ENCODE measurements around the gene METAP2. TPM values are rescaled to one million over a fixed set of nuclear protein-coding genes. Genes with fewer than 3 reads are reported as not detected.
"Not testable (repeated sequence)": the region's sequence is repeated elsewhere in the genome, so short reads cannot be mapped to it uniquely, and the experiment has no call there.

Gene METAP2
- total and polyA plus RNA-seq, 11 donors = 50.9 to 69.8 (median 55.8) TPM

GRCh38 chr12:95460896-95461295, 13.1 kb upstream of the METAP2 start:
- Histone ChIP-seq H3K4me1 (no peaks in the 10 kb centered on the region), H3K4me3 (no peak overlapping the region), H3K27ac (no peak overlapping the region), H3K36me3 (no peaks in the 10 kb centered on the region), H3K27me3 (no peaks in the 10 kb centered on the region), H3K9me3 (peaks cover 0 to 26% (median 17%) of the 10 kb centered on the region in 12 donors)
- intact Hi-C loops (cut with DNase I) = no loop called here
- WGBS, 4 donors = 81 to 97% (median 91%) methylated on average over 1 of the region's 1 CpG
- DNase-seq (no peak), ATAC-seq (no peak)
- TF ChIP-seq POLR2A (IDR thresholded peaks at IDR 0.05) (no peak), CTCF (IDR thresholded peaks at IDR 0.05) (no peak)

GRCh38 chr12:95462081-95462480, 11.9 kb upstream of the METAP2 start:
- H3K27me3 ChIP-seq = no peaks in the 10 kb centered on the region
- intact Hi-C loops (cut with DNase I) = no loop called here
- peaks cover 0 to 17% (median 12%) of the 10 kb centered on the region in 12 donors for H3K9me3 ChIP-seq
- ATAC-seq = no peak
- WGBS, 4 donors = 81 to 89% (median 84%) methylated on average over 4 of the region's 4 CpGs
- no peaks in the 10 kb centered on the region for H3K36me3 ChIP-seq
- H3K27ac ChIP-seq = no peak overlapping the region
- no peak overlapping the region for H3K4me3 ChIP-seq
- H3K4me1 ChIP-seq = no peaks in the 10 kb centered on the region
- TF ChIP-seq CTCF (IDR thresholded peaks at IDR 0.05) (no peak), POLR2A (IDR thresholded peaks at IDR 0.05) (no peak)
- DNase-seq = no peak

GRCh38 chr12:95462551-95462950, 11.4 kb upstream of the METAP2 start:
- H3K27ac ChIP-seq = no peak overlapping the region

GRCh38 chr12:95463050-95463449, 10.9 kb upstream of the METAP2 start:
- WGBS, 4 donors = 59 to 72% (median 67%) methylated on average over 4 of the region's 4 CpGs
- Histone ChIP-seq H3K36me3 (no peaks in the 10 kb centered on the region), H3K27me3 (no peaks in the 10 kb centered on the region), H3K27ac (no peak overlapping the region), H3K4me1 (no peaks in the 10 kb centered on the region), H3K9me3 (peaks cover 0 to 9% (median 2%) of the 10 kb centered on the region in 12 donors), H3K4me3 (no peak overlapping the region)
- intact Hi-C loops (cut with DNase I) = no loop called here
- no peak for TF ChIP-seq CTCF (IDR thresholded peaks at IDR 0.05)
- no peak for TF ChIP-seq POLR2A (IDR thresholded peaks at IDR 0.05)
- ATAC-seq (no peak), DNase-seq (no peak)

More at GRCh38 chr12:95462551-95462950, 11.4 kb upstream of the METAP2 start:
- no peak overlapping the region for H3K4me3 ChIP-seq
- no peaks in the 10 kb centered on the region for H3K36me3 ChIP-seq
- intact Hi-C loops (cut with DNase I) = no loop called here
- no peaks in the 10 kb centered on the region for H3K27me3 ChIP-seq
- ATAC-seq (no peak), DNase-seq (no peak)
- 78 to 90% (median 87%) methylated on average over 2 of the region's 2 CpGs for WGBS, 4 donors
- TF ChIP-seq CTCF (IDR thresholded peaks at IDR 0.05) (no peak), POLR2A (IDR thresholded peaks at IDR 0.05) (no peak)
- H3K9me3 ChIP-seq = peaks cover 0 to 14% (median 7%) of the 10 kb centered on the region in 12 donors
- H3K4me1 ChIP-seq = no peaks in the 10 kb centered on the region

GRCh38 chr12:95463776-95464175, 10.2 kb upstream of the METAP2 start:
- H3K4me1 ChIP-seq; H3K27me3 ChIP-seq; DNase-seq; H3K36me3 ChIP-seq; H3K9me3 ChIP-seq; intact Hi-C loops (cut with DNase I); ATAC-seq; H3K4me3 ChIP-seq; H3K27ac ChIP-seq: not testable (repeated sequence)
- 72 to 86% (median 77%) methylated on average over 3 to 4 of the region's 4 CpGs for WGBS, 4 donors
